OCI-M1 (cell line): ENCODE data around the gene NOTO.
A peak's percentile ranks its signal among the peaks of the same experiment; 100 is the strongest.
"Not testable (repeated sequence)": the region's sequence is repeated elsewhere in the genome, so short reads cannot be mapped to it uniquely, and the experiment has no call there.

Experiments
- DNase-seq: peaks from one replicate; lab custom pipeline; 2025; lab: John Stamatoyannopoulos, UW

Gene NOTO

DNA sequence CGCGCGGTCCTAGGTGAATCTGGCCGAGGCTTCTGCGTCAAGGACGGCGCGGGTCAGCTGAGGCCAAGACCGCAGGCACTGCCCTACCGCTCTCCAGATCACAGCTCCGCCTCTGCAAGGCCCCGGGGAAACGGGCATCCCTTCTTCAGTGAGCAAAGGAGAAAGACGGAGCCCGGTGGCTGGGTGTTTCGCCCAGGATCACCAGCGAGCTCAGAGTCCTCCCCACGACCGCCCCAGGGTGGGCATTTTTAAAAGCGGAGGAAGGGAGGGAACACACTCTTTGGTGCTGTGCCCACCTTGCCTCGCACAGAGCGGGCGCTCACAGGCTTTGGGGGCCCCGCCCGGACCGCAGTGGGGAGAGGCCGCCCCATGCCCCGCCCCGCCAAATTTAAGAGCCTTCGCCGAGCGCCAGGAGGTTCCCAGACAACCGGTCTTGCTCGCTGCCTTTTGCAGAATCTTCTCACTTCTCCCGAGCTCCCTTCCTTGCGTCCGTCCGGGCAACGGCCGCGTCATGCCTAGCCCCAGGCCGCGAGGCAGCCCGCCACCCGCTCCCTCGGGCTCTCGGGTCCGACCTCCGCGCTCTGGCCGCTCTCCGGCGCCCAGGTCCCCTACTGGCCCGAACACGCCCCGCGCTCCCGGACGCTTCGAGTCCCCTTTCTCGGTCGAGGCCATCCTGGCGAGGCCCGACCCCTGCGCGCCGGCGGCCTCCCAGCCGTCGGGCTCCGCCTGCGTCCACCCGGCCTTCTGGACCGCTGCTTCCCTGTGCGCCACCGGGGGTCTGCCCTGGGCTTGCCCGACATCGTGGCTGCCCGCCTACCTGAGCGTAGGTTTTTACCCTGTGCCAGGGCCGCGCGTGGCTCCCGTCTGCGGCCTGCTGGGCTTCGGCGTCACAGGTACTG is at the start of gene NOTO:
Gene NOTO (plus strand): TSS at position 419 of the 899 bp plus-strand sequence. CDS start 93 bp downstream, at position 512.
- DNase-seq: no peak

GRCh38 chr2:73156539-73157124 is 45.7 kb upstream of the NOTO start:
- peak; percentile 7 for DNase-seq

- no peak for DNase-seq
These were observed 39.5 kb upstream of the NOTO start for GRCh38 chr2:73162856-73163391.

GRCh38 chr2:73163483-73164367 is 38.6 kb upstream of the NOTO start:
- peak; percentile 75 for DNase-seq

- DNase-seq: not testable (repeated sequence)
These were observed 36.4 kb upstream of the NOTO start for GRCh38 chr2:73165978-73166377.

GRCh38 chr2:73166813-73167212 is 35.6 kb upstream of the NOTO start:
- not testable (repeated sequence) for DNase-seq

GRCh38 chr2:73168348-73168747 is 34.0 kb upstream of the NOTO start:
- not testable (repeated sequence) for DNase-seq

DNA sequence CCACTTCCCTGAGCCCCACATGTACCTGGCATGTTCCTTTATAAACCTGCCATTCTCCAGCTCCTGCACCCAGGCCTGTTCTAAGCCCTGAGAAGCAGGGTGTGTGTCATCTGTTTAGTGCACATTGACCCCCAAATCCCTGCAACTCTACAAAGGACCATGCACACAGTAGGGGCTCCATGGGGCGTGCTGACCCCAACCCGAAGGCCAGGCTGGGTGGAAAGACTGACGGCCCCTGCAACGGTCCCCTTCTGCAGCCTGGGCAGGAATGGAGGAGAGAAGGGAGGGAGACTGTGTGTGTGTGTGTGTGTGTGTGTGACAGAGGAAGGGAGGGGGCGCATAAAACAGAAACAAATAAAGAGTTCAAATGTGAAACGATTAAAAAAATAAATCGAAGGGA is 32.0 kb upstream of the NOTO start:
- not testable (repeated sequence) for DNase-seq

- DNase-seq: no peak
These were observed 29.4 kb upstream of the NOTO start for GRCh38 chr2:73172963-73173362.

- no peak for DNase-seq
These were observed 28.6 kb upstream of the NOTO start for GRCh38 chr2:73173781-73174180.

DNA sequence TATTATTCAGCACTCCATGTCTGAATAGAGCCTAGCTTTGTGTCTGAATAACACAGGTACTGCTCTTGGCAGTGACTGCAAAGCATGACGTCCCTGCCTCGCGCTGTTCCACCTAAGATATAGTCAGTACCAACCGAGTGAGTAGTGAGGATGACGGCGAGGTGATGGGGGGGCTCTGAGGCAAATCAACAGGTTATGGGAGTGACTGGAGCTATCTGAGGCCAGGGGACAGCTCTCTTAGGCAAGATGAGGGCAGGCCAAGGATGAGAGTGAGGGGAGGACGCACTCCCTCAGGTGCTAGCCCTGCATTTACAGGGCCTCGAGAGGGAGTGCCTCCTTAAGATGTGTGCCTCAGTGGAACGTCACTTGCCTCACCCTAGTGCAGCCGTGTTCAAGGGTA is 28.1 kb upstream of the NOTO start:
- DNase-seq: no peak

GRCh38 chr2:73174941-73175662 is 27.3 kb upstream of the NOTO start:
- DNase-seq: no peak

- DNase-seq: peak; percentile 77
These were observed 26.6 kb upstream of the NOTO start for GRCh38 chr2:73175663-73176204.

DNA sequence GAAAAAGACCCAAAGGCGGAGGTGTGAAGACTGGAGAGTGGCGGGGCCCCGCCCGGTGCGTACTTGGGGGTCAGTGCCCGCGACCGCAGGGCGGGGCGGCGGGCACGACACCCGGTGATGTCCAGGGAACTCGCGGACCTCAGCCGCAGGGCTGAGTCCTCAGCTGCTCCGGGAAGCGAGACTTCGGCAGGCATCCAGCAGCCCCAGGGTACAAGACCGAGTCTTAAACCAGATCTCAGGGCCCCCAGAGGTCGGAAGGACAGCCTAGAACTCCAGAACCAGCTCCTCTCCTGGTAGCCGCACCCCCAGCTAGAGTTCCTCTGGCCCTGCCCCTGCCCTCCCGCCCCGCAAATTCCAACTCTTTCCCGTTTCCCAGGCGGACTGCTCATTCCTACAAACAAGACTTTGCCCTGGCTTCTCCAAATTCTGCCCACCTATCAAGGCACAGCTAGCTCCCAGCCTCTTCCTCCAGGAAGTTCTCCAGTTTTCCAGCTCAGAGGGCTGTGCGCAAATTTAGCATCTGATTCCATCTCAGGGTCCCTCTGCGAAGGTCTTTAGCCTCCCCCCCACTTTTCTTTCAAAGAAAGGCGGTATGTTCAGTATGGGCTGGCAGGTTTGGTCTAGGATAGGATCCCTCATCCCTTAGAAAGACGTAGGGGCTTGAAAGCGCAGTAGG is 26.0 kb upstream of the NOTO start:
- peak; percentile 77 for DNase-seq

- DNase-seq: peak; percentile 88
These were observed 25.3 kb upstream of the NOTO start for GRCh38 chr2:73176881-73177644.

DNA sequence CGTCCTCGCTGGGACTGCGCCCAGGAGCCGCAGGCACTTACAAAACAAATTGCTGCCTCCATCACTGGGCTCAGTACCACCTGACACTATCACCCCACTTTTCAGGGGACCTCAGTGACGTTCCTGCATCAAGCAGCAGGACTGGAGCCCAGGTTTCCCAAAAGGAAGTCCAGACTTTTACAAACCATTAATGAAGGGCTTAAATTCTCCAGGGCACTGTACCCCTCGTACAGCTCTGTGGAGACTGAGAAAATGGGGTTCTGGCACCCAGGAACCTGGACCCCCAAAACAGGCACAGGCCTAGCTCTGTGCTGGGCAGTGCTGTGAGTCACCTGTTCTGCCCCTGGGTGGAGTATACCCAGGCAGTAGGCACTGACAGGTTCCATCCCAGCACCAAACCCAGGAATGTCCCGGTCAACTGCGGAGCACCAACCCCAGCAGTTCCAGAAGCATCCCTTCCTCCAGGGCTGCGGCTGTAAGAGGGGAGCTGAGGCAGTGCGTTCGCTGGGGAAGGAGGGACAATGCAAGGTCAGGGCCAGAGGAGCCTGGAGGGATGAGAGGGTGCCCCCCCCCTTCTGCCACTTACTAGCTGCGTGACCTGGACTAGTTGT is 24.6 kb upstream of the NOTO start:
- no peak for DNase-seq

DNA sequence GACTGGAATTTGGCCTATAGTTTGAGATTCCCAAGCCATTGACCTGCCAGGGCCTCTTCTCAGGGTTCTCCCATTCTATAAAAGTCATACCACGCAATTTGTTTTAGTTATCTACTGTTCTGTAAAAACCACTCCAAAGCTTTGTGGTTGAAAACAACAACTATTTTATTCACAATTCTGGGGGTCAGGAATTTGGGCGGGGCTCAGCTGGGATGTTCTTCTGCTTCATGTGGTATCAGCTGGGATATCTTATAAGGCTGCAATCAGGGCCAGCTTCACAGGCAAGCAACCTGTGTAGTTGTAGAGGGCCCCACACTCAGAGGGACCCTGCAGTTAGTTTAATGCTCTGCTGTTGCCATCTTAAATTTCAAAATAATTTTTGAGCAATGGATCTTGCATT is 16.4 kb upstream of the NOTO start:
- DNase-seq: no peak

GRCh38 chr2:73187549-73187948 is 14.8 kb upstream of the NOTO start:
- DNase-seq: peak; percentile 2

DNA sequence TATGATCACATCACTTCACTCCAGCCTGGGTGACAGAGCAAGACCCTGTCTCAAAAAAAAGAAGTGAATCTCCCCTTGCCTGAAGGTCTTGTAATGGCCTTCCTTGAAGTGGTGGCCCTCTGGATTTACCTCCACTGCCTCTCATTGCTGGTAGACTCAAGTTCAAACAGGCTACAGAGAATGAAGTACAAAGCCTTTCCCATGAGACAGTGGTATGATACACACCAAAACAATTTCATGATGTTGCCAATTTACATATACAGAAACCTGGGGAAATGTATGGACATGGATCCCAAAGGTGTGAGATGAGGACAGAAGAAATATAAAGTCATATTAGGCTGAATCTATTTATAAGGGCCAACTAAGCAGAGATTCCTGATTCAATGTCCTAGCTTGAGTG is 4.8 kb upstream of the NOTO start:
- no peak for DNase-seq
